Measurements from ENCODE around the gene LTBP1.

LTBP1 gene

GRCh38 chr2:33442528-33443079, 495.9 kb downstream of the LTBP1 start:
- no peak for TF ChIP-seq CTCF (conservative IDR thresholded peaks at IDR 0.05; ENCODE audit: low read depth, low read length)
- H3K4me3 ChIP-seq (ENCODE audit: low read length) = no peak overlapping the region
- no peak for DNase-seq (ENCODE audit: low read depth)

GRCh38 chr2:33443274-33443829, 496.6 kb downstream of the LTBP1 start:
- TF ChIP-seq CTCF (conservative IDR thresholded peaks at IDR 0.05; ENCODE audit: low read depth, low read length) = no peak
- DNase-seq (ENCODE audit: low read depth) = no peak
- H3K4me3 ChIP-seq (ENCODE audit: low read length) = no peak overlapping the region

GRCh38 chr2:33444967-33445366, 498.2 kb downstream of the LTBP1 start:
- TF ChIP-seq CTCF (conservative IDR thresholded peaks at IDR 0.05; ENCODE audit: low read depth, low read length) = no peak
- DNase-seq (ENCODE audit: low read depth) = no peak
- H3K4me3 ChIP-seq (ENCODE audit: low read length) = no peak overlapping the region

GRCh38 chr2:33448220-33448899, 501.6 kb downstream of the LTBP1 start:
- DNase-seq (ENCODE audit: low read depth) = no peak
- no peak overlapping the region for H3K4me3 ChIP-seq (ENCODE audit: low read length)
- no peak for TF ChIP-seq CTCF (conservative IDR thresholded peaks at IDR 0.05; ENCODE audit: low read depth, low read length)
